GM19463 (cell line): ENCODE measurements around the gene DOCK1.

ENCODE experiments used
- ATAC-seq: cut with Tn5 transposase; IDR thresholded peaks from one replicate; pipeline ENCODE4 v1.9.1; 2021; ENCODE audit warnings: mild to moderate bottlenecking, moderate library complexity; ENCODE audit not compliant: unreplicated experiment

DOCK1 gene

DNA sequence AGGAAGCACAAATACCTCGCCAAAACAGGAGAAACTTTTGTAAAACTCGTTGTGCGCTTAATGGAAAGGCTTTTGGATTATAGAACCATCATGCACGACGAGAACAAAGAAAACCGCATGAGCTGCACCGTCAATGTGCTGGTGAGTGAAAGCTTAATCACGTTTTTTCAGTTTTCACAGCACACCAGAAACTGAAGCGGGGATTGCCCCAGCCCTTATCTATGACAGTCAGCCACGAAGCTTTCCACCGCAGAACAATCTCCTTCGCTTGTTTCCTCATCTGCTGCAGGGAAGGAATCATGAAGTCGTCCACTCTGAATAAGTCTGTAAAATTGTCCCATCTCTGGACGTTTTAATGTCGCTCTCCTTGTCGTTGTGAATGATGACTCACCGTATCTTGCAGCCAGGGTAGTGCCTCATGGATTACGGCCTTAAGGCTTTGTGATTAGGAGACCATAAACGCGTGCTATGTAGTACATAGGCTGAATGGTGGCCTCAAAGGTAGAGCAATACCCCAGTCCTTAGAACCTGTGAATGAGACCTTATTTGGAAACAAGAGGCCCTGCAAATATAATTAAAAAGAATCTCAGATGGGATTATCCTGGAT lies 468.9 kb downstream of the DOCK1 start:
- no peak for ATAC-seq

DNA sequence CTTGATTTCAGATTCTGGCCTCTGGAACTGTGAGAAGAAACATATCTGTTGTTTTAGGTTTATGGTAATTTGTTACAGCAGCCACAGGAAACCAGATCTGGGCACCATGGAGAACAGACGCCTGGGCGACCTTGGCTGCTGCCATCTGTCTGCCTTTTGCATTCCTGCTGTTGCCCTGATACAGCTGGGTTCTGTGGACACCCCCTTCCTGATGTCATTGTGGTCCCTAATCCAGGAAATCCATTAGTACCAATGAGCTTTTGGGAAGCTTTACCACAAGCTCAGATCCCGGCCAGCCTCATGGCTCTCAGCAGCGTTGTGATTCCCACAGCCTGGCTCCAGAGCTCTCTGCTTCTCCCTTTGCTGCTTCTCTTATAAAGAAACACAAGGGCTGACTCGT lies 469.7 kb downstream of the DOCK1 start:
- no peak for ATAC-seq

DNA sequence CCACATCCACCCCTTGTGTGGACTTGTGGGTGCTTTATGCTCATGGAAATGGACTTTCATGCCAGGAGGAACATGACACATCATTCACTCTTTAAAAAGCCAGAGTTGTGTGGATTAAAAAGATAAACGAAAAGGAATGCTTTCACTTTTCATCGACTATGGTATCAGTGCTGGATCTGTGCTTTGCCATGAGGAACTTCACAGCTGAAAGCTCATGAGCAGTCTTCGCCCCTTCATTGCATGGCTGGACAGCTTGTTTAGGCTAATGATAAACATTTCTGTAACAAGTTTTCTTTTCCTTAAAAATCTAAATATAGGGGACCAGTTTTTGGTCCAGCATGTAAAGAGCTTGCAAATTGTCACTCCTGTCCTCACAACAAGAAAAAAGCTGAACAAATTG lies 470.2 kb downstream of the DOCK1 start:
- ATAC-seq: no peak

DNA sequence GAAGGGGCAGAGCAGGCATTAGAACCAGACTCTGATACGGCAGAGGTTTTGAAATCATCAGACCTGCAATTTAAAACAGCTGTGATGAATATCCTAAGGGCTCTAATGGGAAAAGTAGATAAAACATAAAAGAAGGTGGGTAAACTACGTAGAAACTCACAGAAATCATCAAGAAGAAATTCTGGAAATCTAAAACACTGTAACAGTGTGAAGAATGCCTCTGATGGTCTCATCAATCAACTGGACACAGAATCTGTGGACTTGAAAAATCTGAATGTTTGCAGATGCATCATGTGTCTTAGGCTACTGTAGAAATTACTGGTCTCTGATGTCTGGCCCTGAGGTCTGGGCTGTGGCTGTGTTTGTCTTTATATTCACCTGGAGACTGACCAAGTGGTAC lies 470.8 kb downstream of the DOCK1 start:
- no peak for ATAC-seq

DNA sequence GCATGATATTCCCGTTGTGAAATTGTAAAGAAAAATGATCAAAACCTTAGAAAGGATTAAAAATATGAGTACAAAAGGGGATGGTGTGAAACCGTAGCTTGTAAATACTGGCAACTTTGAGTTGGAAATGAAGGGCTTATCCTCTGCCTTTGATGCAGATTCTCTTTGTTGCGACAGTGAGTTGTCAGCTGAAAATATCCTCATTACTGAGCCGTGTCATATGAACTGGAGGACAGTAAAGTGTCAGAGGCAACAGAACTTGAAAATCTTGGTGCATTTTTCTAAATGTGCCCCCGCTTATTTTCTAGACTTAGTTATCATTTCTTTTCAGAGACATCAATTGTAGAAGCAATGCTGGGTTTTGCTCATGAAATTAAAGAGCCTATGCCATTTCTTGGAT lies 473.4 kb downstream of the DOCK1 start:
- no peak for ATAC-seq

DNA sequence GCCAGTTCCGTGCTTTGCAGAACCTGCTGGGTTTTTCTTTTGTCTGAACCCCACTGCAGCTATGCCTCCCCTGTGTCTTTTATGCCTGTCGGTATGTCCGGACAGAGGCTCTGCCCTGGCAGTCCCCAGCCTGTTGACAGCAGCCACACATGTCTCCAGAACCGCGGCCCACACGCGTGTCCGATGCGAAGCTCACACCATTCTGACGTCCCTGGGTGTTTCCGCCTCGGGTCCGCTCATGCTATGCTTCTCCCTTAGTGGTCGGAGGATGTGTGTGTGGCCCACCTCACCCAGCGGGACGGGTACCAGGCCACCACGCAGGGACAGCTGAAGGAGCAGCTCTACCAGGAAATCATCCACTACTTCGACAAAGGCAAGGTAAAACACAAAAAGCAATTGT lies 479.3 kb downstream of the DOCK1 start:
- ATAC-seq: no peak

DNA sequence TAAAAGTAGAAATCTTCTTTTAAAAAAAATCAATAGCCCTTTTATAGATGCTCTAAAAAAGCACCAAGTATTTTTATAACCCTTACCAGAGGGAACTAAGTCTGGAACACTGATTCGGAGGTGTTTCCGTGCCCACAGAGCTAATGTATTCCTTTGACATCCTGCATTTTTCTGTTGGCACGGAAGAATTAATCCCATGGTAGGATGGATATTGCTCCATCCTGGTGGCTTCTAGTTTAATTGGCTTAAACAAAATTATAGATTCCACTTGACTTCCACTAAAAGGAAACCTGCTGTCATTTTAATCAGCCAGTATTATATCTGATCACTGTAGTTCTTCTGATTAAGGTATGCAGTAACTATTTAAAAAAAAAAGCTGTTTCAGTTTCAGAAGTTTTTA lies 479.8 kb downstream of the DOCK1 start:
- ATAC-seq: no peak

DNA sequence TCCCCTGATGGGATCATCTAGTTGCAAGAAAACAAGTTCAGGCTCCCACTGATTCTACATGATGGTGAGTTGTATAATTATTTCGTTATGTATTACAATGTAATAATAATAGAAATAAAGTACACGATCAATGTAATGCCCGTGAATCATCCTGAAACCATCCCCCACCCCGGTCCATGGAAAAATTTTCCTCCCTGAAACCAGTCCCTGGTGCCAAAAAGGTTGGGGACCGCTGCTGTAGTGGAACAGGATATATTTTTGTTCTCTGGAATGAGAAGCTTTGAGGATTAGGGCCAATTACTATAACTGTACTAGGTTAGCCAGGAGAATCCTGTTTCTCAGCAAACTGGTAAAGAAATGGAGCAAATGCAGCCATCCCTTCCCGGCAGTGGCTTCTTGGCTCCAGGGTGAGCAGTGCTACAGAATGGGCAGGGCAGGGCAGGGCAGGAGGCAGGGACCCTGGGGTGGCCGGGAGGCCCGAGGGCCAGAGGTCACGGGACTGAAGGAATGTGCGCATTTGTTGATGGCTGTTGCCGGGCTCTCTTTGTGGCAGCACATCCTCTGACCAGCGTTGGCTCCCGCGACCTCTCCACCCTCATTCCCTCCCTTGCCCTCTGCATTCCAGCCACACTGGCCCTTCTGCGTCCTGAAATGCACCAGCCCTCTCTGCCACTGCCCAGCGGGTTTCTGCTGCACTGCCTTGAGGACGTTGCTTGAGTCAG lies 481.5 kb downstream of the DOCK1 start:
- no peak for ATAC-seq

DNA sequence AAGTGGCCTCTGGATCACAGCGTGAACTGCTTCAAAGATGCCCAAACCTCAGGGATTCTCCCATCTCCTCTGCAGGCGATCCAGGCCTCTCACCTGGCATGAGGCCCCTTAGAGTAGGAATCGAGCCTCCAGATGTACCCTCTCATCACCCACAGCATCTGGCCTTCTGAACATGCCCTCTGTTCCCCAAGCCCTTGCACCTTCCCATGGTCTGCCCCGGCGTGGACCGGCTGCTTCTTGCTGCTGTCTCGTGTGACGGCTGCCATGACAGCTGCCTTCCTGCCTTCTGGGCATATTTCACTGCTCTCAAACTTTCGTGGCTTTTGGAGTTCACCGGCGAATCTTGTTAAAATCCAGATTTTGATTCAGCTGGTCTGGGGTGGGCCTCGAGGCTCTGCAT lies 486.6 kb downstream of the DOCK1 start:
- ATAC-seq: no peak

DNA sequence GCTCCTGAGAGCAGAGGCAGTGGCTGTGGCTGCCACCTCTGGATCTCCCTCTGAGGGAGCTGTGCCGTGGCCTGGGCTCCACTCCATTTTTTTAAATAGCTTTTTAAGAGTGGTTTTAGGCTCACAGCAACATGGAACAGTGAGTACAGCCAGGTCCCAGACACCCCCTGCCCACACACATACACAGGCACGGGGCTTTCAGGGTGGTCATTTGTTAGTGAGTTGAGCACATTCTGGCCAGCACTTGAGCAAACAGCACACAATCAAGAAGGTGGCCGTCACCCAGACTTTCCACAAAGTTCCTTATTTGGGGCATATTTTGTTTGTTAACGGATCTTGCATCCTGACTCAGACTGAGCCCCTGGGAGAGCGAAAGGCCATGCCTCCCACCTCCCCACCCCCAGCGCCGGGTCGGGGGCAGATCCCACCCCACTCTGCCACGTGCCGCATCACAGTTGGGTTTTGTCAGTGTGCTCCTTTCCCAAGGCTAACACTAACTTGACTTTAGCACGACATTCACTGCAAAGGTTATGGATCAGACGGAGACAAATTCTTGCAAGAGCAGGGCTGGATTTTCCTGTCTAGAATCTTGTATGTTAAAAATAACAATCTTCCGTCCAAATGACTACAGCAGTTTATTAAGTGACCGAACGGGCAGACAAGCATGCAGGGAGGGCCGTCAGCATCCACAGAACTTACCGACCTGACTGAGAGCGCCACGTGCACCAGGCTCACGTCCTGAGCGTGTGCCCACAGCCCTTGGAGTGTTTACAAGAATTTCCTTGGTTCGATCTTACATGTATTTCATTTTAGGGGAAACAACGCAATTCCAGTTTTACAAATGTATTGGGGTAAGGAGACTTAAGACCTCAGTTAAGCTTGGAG lies 487.4 kb downstream of the DOCK1 start:
- ATAC-seq: no peak

DNA sequence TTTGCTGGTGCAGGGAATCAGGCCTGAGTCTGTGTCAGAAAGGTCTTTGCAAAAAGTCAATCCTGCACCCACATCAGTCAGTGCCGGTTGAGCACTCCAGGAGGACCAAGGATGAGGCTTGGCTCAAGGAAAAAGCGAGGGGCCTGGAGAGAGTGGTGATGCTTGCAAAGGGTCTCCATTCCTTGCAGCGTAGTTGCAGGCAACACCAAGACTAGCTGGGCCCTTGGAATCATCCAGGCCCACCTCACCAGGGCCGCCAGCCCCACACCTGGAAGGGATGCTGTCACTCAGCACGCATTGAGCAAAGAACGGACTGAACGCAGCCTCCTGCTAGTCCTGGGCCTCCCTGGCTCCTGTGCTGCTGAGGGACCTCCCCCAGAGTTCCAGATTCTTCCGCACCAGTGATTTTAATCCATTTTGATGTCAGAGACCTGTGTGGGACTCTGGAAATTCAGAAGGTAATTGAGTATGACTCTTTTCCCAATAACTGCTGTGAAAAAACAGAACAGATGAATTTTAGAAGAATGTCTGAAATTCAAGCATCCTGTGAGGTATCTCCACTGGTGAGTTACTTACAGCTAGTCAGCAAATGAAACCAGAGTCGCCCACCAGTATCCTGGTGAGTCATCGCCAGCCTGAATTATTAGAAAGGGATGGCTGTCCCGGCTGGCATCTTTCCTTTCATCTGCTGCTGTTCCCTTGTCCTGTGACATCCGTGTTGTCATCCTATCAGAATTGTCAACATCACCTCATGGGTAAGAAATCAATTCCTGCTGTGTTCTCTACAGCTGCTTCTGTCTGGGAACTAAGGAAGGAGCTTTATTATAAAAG lies 493.1 kb downstream of the DOCK1 start:
- ATAC-seq: no peak

DNA sequence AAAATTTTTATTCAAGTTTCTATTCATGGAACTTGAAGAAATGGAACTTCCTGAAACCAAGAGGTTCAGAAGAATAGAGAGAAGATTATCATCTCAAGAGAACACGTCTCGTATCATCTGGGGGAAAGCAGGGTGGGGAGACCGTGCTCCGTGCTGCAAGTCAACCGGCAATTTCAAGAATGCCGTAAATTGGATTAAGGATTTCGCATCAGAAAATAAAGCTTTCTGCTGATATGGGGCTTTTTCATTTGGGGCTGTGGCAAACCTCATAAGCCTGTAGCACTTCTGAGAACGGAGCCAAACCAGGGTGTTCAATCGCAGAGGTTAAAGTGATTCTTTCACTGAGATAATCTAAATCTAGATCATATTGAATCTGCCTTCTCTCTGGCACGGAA lies 493.7 kb downstream of the DOCK1 start:
- ATAC-seq: no peak

DNA sequence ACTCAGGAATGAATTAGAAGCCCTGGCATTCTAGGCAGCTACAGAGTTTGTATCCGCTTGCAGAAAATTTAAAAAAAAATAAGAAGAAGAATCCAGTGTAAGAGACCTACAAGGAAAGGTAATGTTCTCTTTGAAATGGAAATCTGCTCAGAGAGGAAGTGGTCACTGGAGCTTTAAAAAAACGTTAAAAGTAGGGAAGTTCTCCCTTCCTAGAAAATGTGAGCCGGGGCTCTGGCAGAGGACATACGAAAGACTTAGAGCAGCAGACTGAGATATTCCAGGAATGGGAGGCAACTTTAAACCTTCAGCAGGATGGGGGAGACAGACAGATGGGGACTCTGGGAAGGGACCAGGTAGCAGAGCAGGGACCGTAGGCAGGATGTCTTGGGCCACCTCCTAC lies 494.4 kb downstream of the DOCK1 start:
- no peak for ATAC-seq

DNA sequence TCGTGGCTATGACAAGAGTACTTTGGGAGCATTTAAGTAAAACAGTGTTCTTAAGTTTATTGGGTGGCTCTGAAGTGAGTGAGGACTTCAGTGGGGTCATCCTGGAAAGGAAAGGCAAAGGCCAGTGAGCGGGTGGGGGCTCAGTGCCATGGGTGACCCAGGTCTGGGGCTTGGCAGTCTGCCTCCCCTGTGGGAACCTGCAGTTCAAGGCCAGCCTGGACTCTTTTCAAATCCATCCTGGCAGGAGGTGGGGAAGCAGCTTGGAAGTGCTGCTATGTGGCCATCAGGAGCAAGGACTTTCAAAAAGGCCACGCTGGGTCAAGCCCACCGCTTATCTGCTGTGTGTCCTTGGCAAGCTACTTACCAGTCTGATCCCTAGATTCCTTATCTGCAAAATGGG lies 495.0 kb downstream of the DOCK1 start:
- no peak for ATAC-seq

DNA sequence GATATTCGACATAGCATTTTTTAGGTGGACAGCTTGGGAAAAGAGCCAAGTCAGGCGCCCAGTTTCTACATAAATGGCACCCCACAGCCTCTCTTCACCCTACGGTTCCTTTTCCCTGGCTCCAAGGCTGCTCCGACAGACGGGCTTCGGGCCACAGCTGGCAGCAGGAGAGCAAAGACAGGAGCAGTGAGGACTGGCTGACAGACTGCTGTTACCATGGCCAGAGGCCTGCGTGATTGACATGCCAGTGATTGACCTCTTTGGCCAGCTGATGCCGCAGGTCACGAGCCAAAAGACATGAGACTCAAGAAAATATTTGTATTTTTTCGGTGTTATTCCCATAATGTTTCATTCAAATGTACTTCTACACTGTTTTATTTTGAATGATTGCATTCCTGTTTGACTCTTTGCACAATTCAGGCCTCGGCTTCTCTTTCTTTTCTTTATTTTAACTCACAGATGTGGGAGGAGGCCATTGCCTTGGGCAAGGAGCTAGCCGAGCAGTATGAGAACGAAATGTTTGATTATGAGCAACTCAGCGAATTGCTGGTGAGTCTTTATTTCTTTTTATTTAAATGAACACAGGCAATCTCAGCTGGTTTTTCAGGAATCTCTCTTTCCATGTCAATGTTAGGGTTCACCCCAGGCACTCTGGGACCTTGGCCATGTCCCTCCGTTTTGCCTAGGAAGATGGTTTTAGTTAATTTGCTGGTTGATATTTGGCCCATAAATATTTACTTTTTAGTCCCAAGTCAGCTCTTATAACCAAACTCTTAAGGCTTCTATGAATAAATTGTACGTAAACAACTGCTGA lies 497.6 kb downstream of the DOCK1 start:
- no peak for ATAC-seq

DNA sequence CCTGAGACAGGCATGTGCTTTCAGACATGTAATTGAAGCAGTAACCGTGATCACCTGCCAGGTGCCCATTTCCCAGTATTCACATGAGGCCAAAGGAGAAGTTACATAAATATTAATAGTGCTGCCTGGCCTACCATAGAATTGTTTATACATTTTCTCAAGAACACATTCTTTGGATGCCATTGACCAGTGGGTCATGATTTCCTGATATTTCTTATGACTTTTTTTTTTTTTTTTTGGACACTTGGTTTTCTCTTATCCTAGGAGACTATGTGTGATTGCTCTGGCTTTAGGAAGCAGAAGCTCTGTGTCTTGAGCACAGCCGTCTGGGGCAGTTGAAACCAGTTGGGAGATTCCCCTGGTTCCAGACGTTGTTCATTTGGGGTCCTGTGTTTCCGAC lies 500.0 kb downstream of the DOCK1 start:
- ATAC-seq: no peak

DNA sequence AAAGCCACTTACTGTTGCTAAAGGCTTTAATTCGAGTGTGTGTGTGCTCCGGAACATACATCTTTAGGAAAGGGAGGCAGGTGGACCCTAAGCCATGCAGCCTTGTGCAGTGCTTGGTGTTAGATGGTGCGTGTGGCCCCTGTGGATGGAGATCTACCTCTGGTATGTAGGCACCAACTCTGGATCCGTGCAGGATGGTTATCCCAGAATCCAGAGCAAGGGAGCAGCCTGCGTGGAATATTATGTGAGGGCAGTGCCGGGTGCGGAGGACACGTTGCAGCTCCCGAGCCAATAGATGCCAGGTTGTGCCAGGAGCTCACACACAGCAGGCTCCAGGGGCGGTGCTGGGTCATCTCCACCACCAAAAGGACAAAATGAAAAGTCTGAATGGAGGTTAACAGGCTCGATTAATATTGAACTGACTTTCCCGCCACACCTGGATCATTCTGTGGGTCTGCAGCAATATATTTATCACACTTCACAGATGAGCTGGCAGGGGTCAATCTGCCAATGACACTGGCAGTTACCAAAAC lies 500.9 kb downstream of the DOCK1 start:
- ATAC-seq: no peak

DNA sequence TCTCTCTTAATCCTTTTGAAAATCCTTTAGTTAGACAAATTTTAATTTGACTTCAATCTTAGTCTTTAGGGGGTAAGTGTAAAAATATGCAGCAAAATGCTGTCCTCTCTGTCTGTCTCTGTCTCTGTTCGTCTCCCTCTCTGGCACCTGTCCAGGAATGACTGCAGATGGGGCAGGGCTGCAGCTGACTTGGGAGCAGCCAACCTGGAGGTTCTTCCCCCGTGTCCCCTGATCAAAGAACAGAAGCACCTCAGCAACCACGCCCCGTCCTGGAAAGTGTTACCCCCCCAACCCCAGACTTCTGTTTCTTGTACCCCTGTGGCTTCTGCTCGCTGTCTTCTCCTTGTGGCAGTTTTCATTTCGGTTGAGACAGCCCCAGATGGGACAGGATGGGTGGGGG lies 502.3 kb downstream of the DOCK1 start:
- ATAC-seq: no peak

DNA sequence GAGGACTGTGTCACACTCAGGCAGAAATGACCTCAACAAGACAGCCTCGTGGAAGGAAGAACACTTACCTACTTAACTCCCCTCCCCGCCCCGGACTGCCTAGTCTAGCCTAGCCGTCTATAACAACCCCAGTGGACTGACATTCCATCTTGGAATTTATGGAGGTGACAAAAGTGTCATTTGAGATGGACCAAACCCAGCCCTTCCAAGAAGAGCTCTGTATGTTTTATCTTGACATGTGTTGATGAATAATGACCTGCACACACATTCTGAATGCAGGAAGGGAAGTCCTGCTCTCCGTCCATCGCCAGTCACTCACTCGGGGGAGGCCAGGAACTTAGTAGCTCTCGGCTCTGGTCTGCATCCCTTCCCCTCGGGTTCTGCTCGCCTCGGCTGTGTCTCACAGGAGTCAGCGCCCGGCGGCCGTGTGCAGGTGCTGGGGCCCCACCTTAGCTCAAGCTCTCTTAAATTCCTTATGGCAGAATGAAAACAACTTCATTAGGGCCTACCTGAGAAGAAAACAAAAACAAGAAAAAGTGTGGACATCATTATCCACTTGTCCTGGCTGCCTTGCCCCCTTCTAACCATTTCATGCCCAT lies 503.0 kb downstream of the DOCK1 start:
- no peak for ATAC-seq

DNA sequence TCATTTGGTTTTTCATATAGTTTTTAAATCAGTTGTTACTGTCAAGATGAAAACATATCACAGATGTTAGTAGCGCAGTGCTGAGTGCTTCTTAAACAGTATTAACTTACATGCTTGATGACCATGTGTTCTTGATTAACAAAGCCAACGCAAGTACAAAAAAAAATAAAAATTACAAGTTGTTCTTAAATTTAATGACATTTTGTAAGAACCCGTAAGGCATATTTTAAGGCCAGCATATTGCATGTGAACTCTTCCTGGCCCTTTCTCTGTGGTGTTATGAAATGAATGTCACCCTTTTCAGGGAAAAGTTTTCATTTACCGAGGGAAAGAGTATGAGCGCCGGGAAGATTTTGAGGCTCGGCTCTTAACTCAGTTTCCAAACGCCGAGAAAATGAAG lies 503.5 kb downstream of the DOCK1 start:
- no peak for ATAC-seq
